ENCODE data around the gene LRRC51. TPM values are rescaled to one million over a fixed set of nuclear protein-coding genes. Genes with fewer than 3 reads are reported as not detected.

LRRC51 gene
- total RNA-seq, 1 donor from 2014 or later: 7.1 TPM

DNA sequence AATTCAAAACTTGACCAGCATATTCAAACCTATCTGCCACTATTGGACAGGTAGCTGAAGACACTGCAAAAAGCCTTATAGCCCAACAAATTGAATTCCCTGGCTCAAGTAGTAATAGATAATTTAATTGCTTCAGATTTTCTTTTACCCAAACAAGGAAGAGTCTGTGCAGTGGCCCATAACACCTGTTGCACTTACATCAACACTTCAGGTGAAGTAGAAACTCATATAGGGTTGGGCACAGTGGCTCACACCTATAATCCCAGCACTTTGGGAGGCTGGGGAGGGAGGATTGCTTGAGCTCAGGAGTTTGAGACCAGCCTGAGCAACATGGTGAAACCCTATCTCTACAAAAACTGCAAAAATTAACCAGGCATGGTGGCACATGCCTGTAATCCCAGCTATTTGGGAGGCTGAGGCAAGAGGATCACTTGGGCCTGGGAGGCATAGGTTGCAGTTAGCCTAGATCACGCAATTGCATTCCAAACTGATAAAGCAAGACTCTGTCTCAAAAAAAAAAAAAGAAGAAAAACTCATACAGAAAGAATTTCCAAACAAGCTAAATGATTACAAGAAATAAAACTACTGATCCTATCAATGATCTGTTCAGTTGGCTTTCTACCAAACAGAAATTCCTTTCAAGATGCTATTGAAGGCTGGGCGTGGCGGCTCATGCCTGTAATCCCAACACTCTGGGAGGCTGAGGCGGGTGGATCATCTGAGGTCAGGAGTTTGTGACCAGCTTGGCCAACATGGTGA lies 64.3 kb downstream of the LRRC51 start:
- H3K27me3 Mint-ChIP-seq: peaks cover 5% of the 10 kb centered on the region
- no peak for DNase-seq
- intact Hi-C loops (cut with micrococcal nuclease): loop anchor here (1.0 to 5.0 kb wide), 2 partner anchors 43 to 120 kb away; partner anchors contain the start of gene LAMTOR1

More for the DNA sequence above, 64.3 kb downstream of the LRRC51 start:
- Mint-ChIP-seq H3K4me3 (no peak overlapping the region), H3K36me3 (ENCODE audit: low read depth) (no peaks in the 10 kb centered on the region), H3K27ac (no peak overlapping the region), H3K9me3 (no peaks in the 10 kb centered on the region), H3K4me1 (peaks cover 22% of the 10 kb centered on the region)

Other genes starting within 250 kb of the LRRC51 start
- gene DEFB108B, start 247.7 kb upstream of the LRRC51 start, total RNA-seq: not detected in 2 replicates
- gene DEFB131B, start 202.4 kb upstream of the LRRC51 start, total RNA-seq: not detected in 2 replicates
- 20.7 and 20.9 TPM in 2 replicates for gene XNDC1N, start 152.3 kb upstream of the LRRC51 start, total RNA-seq
- gene RNF121, start 151.8 kb upstream of the LRRC51 start, total RNA-seq: 56.4 and 65.4 TPM in 2 replicates
- gene IL18BP, start 81.9 kb upstream of the LRRC51 start, total RNA-seq: 15.0 and 19.9 TPM in 2 replicates
- 138 and 149 TPM in 2 replicates for gene NUMA1, start 308 bp upstream of the LRRC51 start, total RNA-seq
- gene LAMTOR1, start 22.4 kb downstream of the LRRC51 start, total RNA-seq: 78.6 and 81.4 TPM in 2 replicates
- not detected in 2 replicates for gene TOMT, start 25.1 kb downstream of the LRRC51 start, total RNA-seq
- 52.1 and 54.9 TPM in 2 replicates for gene ANAPC15, start 31.8 kb downstream of the LRRC51 start, total RNA-seq
- gene FOLR3, start 54.9 kb downstream of the LRRC51 start, total RNA-seq: not detected in 2 replicates
- not detected in 2 replicates for gene FOLR1, start 111.3 kb downstream of the LRRC51 start, total RNA-seq
- not detected in 2 replicates for gene FOLR2, start 135.9 kb downstream of the LRRC51 start, total RNA-seq
- 123 and 144 TPM in 2 replicates for gene INPPL1, start 143.9 kb downstream of the LRRC51 start, total RNA-seq
- gene PHOX2A, start 163.3 kb downstream of the LRRC51 start, total RNA-seq: not detected in 2 replicates